ENCODE measurements around the gene FDXR. TPM values are rescaled to one million over a fixed set of nuclear protein-coding genes. Genes with fewer than 3 reads are reported as not detected.
"Not testable (repeated sequence)": the region's sequence is repeated elsewhere in the genome, so short reads cannot be mapped to it uniquely, and the experiment has no call there.

Gene FDXR
- total RNA-seq, result 4.3 TPM

- DNase-seq, result no peak
Observed at GRCh38 chr17:74872313-74873036, at the start of gene FDXR. Gene FDXR, minus strand, starts transcription at chr17:74872994. Its CDS starts 50 bp downstream, at chr17:74872944.

GRCh38 chr17:74922172-74922571, 49.4 kb upstream of the FDXR start:
- DNase-seq, result no peak

- DNase-seq, result no peak
Observed at GRCh38 chr17:74921769-74922168, 49.0 kb upstream of the FDXR start.

- no peak for DNase-seq
Observed at GRCh38 chr17:74921026-74921681, 48.4 kb upstream of the FDXR start.

GRCh38 chr17:74920642-74921025, 47.8 kb upstream of the FDXR start:
- DNase-seq, result no peak

- no peak for DNase-seq
Observed at GRCh38 chr17:74920306-74920620, 47.5 kb upstream of the FDXR start.

- DNase-seq, result no peak
Observed at GRCh38 chr17:74919440-74920305, 46.9 kb upstream of the FDXR start.

- no peak for DNase-seq
Observed at GRCh38 chr17:74918906-74919305, 46.1 kb upstream of the FDXR start.

- DNase-seq, result no peak
Observed at GRCh38 chr17:74917430-74917829, 44.6 kb upstream of the FDXR start.

GRCh38 chr17:74916851-74917199, 44.0 kb upstream of the FDXR start:
- no peak for DNase-seq

GRCh38 chr17:74916136-74916850, 43.5 kb upstream of the FDXR start:
- DNase-seq, result no peak

GRCh38 chr17:74911423-74911822, 38.6 kb upstream of the FDXR start:
- not testable (repeated sequence) for DNase-seq

- DNase-seq, result not testable (repeated sequence)
Observed at GRCh38 chr17:74909097-74909496, 36.3 kb upstream of the FDXR start.

- no peak for DNase-seq
Observed at GRCh38 chr17:74907012-74907411, 34.2 kb upstream of the FDXR start.

- not testable (repeated sequence) for DNase-seq
Observed at GRCh38 chr17:74906214-74906793, 33.5 kb upstream of the FDXR start.

GRCh38 chr17:74904687-74905409, 32.1 kb upstream of the FDXR start:
- DNase-seq, result no peak

- no peak for DNase-seq
Observed at GRCh38 chr17:74903671-74904070, 30.9 kb upstream of the FDXR start.

- no peak for DNase-seq
Observed at GRCh38 chr17:74903034-74903433, 30.2 kb upstream of the FDXR start.

GRCh38 chr17:74901353-74902135, 28.8 kb upstream of the FDXR start:
- no peak for DNase-seq

GRCh38 chr17:74900208-74900607, 27.4 kb upstream of the FDXR start:
- no peak for DNase-seq

Measured in tongue (tissue), 2 donors.